Measurements from ENCODE around the gene CDC25B. TPM values are rescaled to one million over a fixed set of nuclear protein-coding genes. Genes with fewer than 3 reads are reported as not detected.

CDC25B gene
- total and polyA plus RNA-seq, 2 experiments from 2014 or later, result 18.2 to 20.1 TPM

DNA sequence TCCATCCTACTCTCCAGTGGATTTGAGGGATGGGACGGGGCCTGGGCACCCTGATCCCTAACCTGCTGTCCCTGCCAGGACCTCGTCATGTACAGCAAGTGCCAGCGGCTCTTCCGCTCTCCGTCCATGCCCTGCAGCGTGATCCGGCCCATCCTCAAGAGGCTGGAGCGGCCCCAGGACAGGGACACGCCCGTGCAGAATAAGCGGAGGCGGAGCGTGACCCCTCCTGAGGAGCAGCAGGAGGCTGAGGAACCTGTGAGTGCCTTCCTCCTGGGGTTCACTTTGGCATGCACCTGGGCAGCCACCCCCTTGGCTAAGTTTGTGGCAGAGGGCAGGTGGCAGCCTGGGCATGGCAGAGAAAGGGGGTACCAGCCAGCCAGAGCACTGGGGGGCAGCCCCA is 5.7 kb downstream of the CDC25B start:
- Histone ChIP-seq H3K36me3 (ENCODE audit: low read depth) (no peaks in the 10 kb centered on the region; the same call in 1 of the 2 replicates), H3K9me3 (ENCODE audit: low read depth) (no peaks in the 10 kb centered on the region), H3K79me2 (ENCODE audit: insufficient read depth) (peaks cover 35% of the 10 kb centered on the region), H3F3A (ENCODE audit: insufficient read depth) (peaks cover 19% of the 10 kb centered on the region), H2AFZ (no peak overlapping the region), H3K4me1 (ENCODE audit: insufficient read depth) (peaks cover 30% of the 10 kb centered on the region), H3K27ac (no peak overlapping the region), H3K27me3 (replicated peaks; ENCODE audit: insufficient read depth) (no peaks in the 10 kb centered on the region), H3K9me2 (ENCODE audit: insufficient read depth) (no peaks in the 10 kb centered on the region), H3K4me3 (no peak overlapping the region), H4K20me1 (ENCODE audit: insufficient read depth) (no peaks in the 10 kb centered on the region), H3K4me2 (ENCODE audit: unreplicated experiment) (no peak overlapping the region), H3K9ac (no peak overlapping the region)
- DNase-seq, result no peak
- 97% methylated on average over 13 of the region's 13 CpGs for WGBS, 2 experiments (ENCODE audit: low coverage in 1 of 2, low lambda C conversion rate in 2 of 2, missing lambda C conversion rate in 2 of 2)
- in situ Hi-C loops (cut with MboI), result no loop called here
- no peak for TF ChIP-seq EZH2phosphoT487 (IDR thresholded peaks at IDR 0.05; ENCODE audit: insufficient read depth, low read depth)
- TF ChIP-seq EZH2 (IDR thresholded peaks at IDR 0.05; ENCODE audit: insufficient read depth, poor library complexity, severe bottlenecking), result no peak

DNA sequence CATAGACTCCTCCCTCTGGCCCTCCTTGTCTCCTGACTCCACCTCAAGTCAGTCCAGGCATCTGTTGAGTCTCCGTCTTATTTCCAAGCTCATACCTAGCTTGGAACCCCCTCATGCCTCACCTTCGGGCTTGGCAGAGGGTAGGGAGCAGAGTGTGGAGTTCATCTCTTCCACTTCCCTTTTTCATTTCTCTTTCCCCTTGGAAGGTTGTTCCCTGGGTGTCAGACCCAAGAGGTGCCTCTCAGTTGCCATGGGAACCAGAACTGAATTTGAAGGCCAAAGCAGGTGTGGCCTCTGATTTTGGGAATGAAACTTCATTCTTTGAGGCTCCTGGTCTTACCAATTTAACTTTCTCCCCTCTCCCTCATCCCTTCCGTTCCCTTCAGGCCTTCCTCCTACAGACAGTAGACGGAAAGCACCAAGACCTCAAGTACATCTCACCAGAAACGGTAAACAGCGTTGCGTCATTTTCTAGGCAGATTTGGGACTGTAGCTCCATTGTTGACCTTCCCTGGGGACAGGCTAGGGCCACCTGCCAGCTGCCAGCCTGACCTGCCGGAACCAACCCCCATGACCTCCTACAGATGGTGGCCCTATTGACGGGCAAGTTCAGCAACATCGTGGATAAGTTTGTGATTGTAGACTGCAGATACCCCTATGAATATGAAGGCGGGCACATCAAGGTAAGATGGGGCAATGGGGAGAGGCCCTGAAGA is 6.6 kb downstream of the CDC25B start:
- no peak overlapping the region for H3K4me3 ChIP-seq
- H2AFZ ChIP-seq, result no peak overlapping the region
- peaks cover 32% of the 10 kb centered on the region for H3K4me1 ChIP-seq (ENCODE audit: insufficient read depth)
- peaks cover 25% of the 10 kb centered on the region for H3F3A ChIP-seq (ENCODE audit: insufficient read depth)
- H3K27ac ChIP-seq, result no peak overlapping the region
- 94 to 96% methylated on average over 11 of the region's 11 CpGs for WGBS, 2 experiments (ENCODE audit: low coverage in 1 of 2, low lambda C conversion rate in 2 of 2, missing lambda C conversion rate in 2 of 2)
- in situ Hi-C loops (cut with MboI), result no loop called here
- no peaks in the 10 kb centered on the region for H4K20me1 ChIP-seq (ENCODE audit: insufficient read depth)
- H3K9me2 ChIP-seq (ENCODE audit: insufficient read depth), result no peaks in the 10 kb centered on the region
- no peak for TF ChIP-seq EZH2 (IDR thresholded peaks at IDR 0.05; ENCODE audit: insufficient read depth, poor library complexity, severe bottlenecking)
- TF ChIP-seq EZH2phosphoT487 (IDR thresholded peaks at IDR 0.05; ENCODE audit: insufficient read depth, low read depth), result no peak
- H3K79me2 ChIP-seq (ENCODE audit: insufficient read depth), result peaks cover 27% of the 10 kb centered on the region
- no peak for DNase-seq
- H3K27me3 ChIP-seq (replicated peaks; ENCODE audit: insufficient read depth), result no peaks in the 10 kb centered on the region
- H3K9ac ChIP-seq, result no peak overlapping the region
- H3K36me3 ChIP-seq (ENCODE audit: low read depth), result no peaks in the 10 kb centered on the region; the same call in 1 of the 2 replicates
- H3K4me2 ChIP-seq (ENCODE audit: unreplicated experiment), result no peak overlapping the region
- H3K9me3 ChIP-seq (ENCODE audit: low read depth), result no peaks in the 10 kb centered on the region

DNA sequence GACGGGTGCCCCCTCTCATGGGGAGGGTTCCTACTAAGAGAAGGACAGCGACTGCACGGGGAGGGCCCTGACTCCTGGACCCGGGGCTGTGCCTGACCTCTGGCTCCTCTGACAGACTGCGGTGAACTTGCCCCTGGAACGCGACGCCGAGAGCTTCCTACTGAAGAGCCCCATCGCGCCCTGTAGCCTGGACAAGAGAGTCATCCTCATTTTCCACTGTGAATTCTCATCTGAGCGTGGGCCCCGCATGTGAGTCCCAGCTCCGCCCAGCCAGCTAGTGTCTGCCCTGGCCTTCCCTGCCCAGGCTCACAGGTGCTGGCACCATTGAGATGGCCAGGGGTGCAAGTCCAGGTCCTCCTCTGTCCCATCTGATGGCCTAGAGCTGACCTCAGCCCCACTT is 7.2 kb downstream of the CDC25B start:
- Histone ChIP-seq H3K4me1 (ENCODE audit: insufficient read depth) (peaks cover 33% of the 10 kb centered on the region), H3K4me2 (ENCODE audit: unreplicated experiment) (no peak overlapping the region), H3K9me3 (ENCODE audit: low read depth) (no peaks in the 10 kb centered on the region), H2AFZ (no peak overlapping the region), H3K4me3 (no peak overlapping the region), H4K20me1 (ENCODE audit: insufficient read depth) (no peaks in the 10 kb centered on the region), H3K9me2 (ENCODE audit: insufficient read depth) (no peaks in the 10 kb centered on the region), H3K79me2 (ENCODE audit: insufficient read depth) (peaks cover 21% of the 10 kb centered on the region), H3K27me3 (replicated peaks; ENCODE audit: insufficient read depth) (no peaks in the 10 kb centered on the region), H3K36me3 (ENCODE audit: low read depth) (no peaks in the 10 kb centered on the region; the same call in 1 of the 2 replicates), H3K27ac (no peak overlapping the region), H3K9ac (no peak overlapping the region), H3F3A (ENCODE audit: insufficient read depth) (peaks cover 29% of the 10 kb centered on the region)
- DNase-seq, result no peak
- TF ChIP-seq EZH2phosphoT487 (IDR thresholded peaks at IDR 0.05; ENCODE audit: insufficient read depth, low read depth) (no peak), EZH2 (IDR thresholded peaks at IDR 0.05; ENCODE audit: insufficient read depth, poor library complexity, severe bottlenecking) (no peak)
- 87 to 92% methylated on average over 14 of the region's 14 CpGs for WGBS, 2 experiments (ENCODE audit: low coverage in 1 of 2, low lambda C conversion rate in 2 of 2, missing lambda C conversion rate in 2 of 2)
- in situ Hi-C loops (cut with MboI), result no loop called here

DNA sequence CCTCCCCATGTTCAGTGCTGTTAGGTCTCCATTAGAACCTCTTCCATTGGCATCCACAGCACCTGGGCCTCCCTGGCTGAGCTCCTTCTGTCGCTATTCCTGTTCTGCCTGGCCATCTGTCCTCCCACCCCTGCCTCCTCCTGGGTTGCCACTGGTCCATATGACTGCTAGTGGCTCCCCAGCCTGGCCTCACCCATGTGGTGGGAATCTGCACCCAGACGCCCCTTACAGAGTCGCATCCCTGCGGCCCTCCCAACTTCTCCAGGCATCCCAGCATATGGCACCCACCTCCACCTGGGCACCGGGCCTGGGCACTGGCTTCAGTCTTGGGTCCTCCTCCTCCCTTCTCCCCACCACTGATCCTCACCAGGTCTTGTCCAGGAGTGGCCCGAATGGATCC is 7.7 kb downstream of the CDC25B start:
- H3K9me2 ChIP-seq (ENCODE audit: insufficient read depth), result no peaks in the 10 kb centered on the region
- peaks cover 35% of the 10 kb centered on the region for H3F3A ChIP-seq (ENCODE audit: insufficient read depth)
- H3K4me3 ChIP-seq, result no peak overlapping the region
- no peaks in the 10 kb centered on the region for H4K20me1 ChIP-seq (ENCODE audit: insufficient read depth)
- peaks cover 36% of the 10 kb centered on the region for H3K4me1 ChIP-seq (ENCODE audit: insufficient read depth)
- no peak for TF ChIP-seq EZH2phosphoT487 (IDR thresholded peaks at IDR 0.05; ENCODE audit: insufficient read depth, low read depth)
- no peaks in the 10 kb centered on the region for H3K27me3 ChIP-seq (replicated peaks; ENCODE audit: insufficient read depth)
- WGBS, 2 experiments (ENCODE audit: low coverage in 1 of 2, low lambda C conversion rate in 2 of 2, missing lambda C conversion rate in 2 of 2), result 73 to 80% methylated on average over 6 of the region's 6 CpGs
- H3K79me2 ChIP-seq (ENCODE audit: insufficient read depth), result peaks cover 20% of the 10 kb centered on the region
- DNase-seq, result no peak
- no peak overlapping the region for H2AFZ ChIP-seq
- no peak overlapping the region for H3K9ac ChIP-seq
- H3K9me3 ChIP-seq (ENCODE audit: low read depth), result no peaks in the 10 kb centered on the region
- H3K27ac ChIP-seq, result no peak overlapping the region
- H3K36me3 ChIP-seq (ENCODE audit: low read depth), result no peaks in the 10 kb centered on the region; the same call in 1 of the 2 replicates
- no peak overlapping the region for H3K4me2 ChIP-seq (ENCODE audit: unreplicated experiment)
- in situ Hi-C loops (cut with MboI), result no loop called here
